ENCODE measurements around the gene SLC18A2. TPM values are rescaled to one million over a fixed set of nuclear protein-coding genes. Genes with fewer than 3 reads are reported as not detected.

The SLC18A2 gene
- total and polyA plus RNA-seq, 9 of the 15 experiments (the other 6 are each of a cell fraction or from before 2014, with no cell fraction given), result 0.03 to 5.4 (median 0.40) TPM

DNA sequence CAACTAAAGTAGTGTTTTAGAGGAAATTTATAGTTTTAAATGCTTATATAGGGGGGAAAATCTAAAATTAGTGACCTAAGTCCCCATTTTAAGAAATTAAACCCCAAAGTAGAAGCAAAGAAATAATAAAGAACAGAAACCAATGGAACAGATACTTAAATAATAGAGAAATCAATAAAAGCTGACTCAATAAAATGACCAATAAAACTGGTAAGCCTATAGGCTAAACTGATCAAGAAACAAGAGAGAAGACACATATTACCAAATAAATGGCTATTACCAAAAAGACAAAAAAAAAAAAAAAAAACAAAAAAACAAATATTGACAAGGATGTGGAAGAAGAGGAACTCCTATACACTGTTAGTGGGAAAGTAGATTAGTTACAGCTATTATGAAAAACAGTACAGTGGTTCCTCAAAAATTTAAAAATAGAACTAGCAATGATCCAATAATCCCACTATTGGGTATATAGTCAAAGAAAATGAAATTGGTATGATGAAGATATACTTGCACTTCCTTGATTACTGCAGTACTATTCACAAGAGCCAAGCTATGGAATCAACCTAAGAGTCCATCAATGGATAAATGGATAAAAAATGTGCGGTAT is 53.2 kb downstream of the SLC18A2 start:
- ATAC-seq (no peak), FAIRE-seq (no peak), DNase-seq (ENCODE audit: extremely low read depth in 1 of 4, low spot score in 3 of 4) (no peak)
- in situ Hi-C loops (cut with MboI) (no loop called here), intact Hi-C loops (cut with micrococcal nuclease) (no loop called here)
- Histone ChIP-seq H3K27ac (ENCODE audit: extremely low read depth, low read depth, low read length) (no peak overlapping the region), H4K20me1 (replicated peaks; ENCODE audit: control insufficient read depth, insufficient read depth, low read length) (no peaks in the 10 kb centered on the region; the same call in 1 of the 2 replicates), H3K9me1 (ENCODE audit: control insufficient read depth, insufficient read depth, low read length) (no peaks in the 10 kb centered on the region), H3K36me3 (ENCODE audit: control insufficient read depth, insufficient read depth, low read length) (peaks cover 16% of the 10 kb centered on the region; the same call in 2 of the 3 replicates), H3K4me2 (ENCODE audit: insufficient read depth, low read length) (no peak overlapping the region), H3K9ac (ENCODE audit: insufficient read depth in 1 of 2, low read depth in 2 of 2, low read length in 2 of 2) (no peak overlapping the region), H3K4me3 (no peak overlapping the region), H3K27me3 (ENCODE audit: control insufficient read depth in 2 of 2, insufficient read depth in 2 of 2, low read length in 2 of 2) (no peaks in the 10 kb centered on the region), H2AFZ (ENCODE audit: low read depth, low read length) (no peak overlapping the region), H3K79me2 (ENCODE audit: control insufficient read depth, insufficient read depth, low read length) (peaks cover 78% of the 10 kb centered on the region), H3K9me3 (replicated peaks; ENCODE audit: control insufficient read depth, insufficient read depth, low read depth, low read length) (no peaks in the 10 kb centered on the region), H3K4me1 (replicated peaks in 1 of 2; ENCODE audit: control insufficient read depth in 2 of 2, insufficient read depth in 2 of 2, low read length in 2 of 2) (no peaks in the 10 kb centered on the region)
- WGBS (ENCODE audit: insufficient coverage, low coverage, missing lambda C conversion rate), result 100% methylated on average over 1 of the region's 1 CpG
- CTCF ChIA-PET (ENCODE audit: low intra/inter-chr PET ratio), result no interaction called here
- POLR2A ChIA-PET, result no interaction called here
- TF ChIP-seq, protein P1, sequence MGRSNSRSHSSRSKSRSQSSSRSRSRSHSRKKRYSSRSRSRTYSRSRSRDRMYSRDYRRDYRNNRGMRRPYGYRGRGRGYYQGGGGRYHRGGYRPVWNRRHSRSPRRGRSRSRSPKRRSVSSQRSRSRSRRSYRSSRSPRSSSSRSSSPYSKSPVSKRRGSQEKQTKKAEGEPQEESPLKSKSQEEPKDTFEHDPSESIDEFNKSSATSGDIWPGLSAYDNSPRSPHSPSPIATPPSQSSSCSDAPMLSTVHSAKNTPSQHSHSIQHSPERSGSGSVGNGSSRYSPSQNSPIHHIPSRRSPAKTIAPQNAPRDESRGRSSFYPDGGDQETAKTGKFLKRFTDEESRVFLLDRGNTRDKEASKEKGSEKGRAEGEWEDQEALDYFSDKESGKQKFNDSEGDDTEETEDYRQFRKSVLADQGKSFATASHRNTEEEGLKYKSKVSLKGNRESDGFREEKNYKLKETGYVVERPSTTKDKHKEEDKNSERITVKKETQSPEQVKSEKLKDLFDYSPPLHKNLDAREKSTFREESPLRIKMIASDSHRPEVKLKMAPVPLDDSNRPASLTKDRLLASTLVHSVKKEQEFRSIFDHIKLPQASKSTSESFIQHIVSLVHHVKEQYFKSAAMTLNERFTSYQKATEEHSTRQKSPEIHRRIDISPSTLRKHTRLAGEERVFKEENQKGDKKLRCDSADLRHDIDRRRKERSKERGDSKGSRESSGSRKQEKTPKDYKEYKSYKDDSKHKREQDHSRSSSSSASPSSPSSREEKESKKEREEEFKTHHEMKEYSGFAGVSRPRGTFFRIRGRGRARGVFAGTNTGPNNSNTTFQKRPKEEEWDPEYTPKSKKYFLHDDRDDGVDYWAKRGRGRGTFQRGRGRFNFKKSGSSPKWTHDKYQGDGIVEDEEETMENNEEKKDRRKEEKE (IDR thresholded peaks at IDR 0.05; ENCODE audit: borderline replicate concordance in 1 of 2, control insufficient read depth in 1 of 2, low read depth in 2 of 2, low read length in 1 of 2), result no peak
- no peak for TF ChIP-seq ZNF121 (CRISPR knock-in tag; conservative IDR thresholded peaks at IDR 0.05)
- TF ChIP-seq NFE2L1 (tag; IDR thresholded peaks at IDR 0.05; ENCODE audit: borderline replicate concordance, low read depth), result no peak
- peak; percentile 61; the same call in 1 of the 2 replicates for TF ChIP-seq C11orf30 (IDR thresholded peaks at IDR 0.05; ENCODE audit: low read depth)
- TF ChIP-seq XRCC4 (IDR thresholded peaks at IDR 0.05; ENCODE audit: extremely low read depth, insufficient read depth, insufficient read length), result no peak
- no peak for TF ChIP-seq TRIM28 (IDR thresholded peaks at IDR 0.05)
- peak; percentile 79 for TF ChIP-seq ZNF316 (IDR thresholded peaks at IDR 0.05)
- BruUV-seq (replicated peaks), result no TSS peak
